HepG2 (cell line): Measurements from ENCODE around the gene VAPB.

Experiments used
- BRD4 ChIP-seq: sonication (generic); formaldehyde crosslinking; IDR thresholded peaks from 2 replicates; pipeline ENCODE4 v1.4.0; 2020; ENCODE audit warnings: missing genetic modification reagents
- ISX ChIP-seq: sonication (generic); formaldehyde crosslinking; conservative IDR thresholded peaks from 2 replicates; pipeline ENCODE4 v1.5.0; 2020; ENCODE audit warnings: missing genetic modification reagents
- NONO ChIP-seq, 2 experiments: fragments of 450-650 bp in 1 of 2; sonication (generic) in 1 of 2; formaldehyde crosslinking in 1 of 2; IDR thresholded peaks in 1 of 2; conservative IDR thresholded peaks in 1 of 2; 2 replicates each; pipeline versions ENCODE4 v1.6.1 to v1.8.0; 2017 to 2022; ENCODE audit warnings: mild to moderate bottlenecking in 1 of 2, missing genetic modification reagents in 1 of 2, moderate library complexity in 1 of 2
- PCBP2 ChIP-seq: fragments of 200-400 bp; formaldehyde crosslinking; optimal IDR thresholded peaks from 2 replicates; pipeline ENCODE3; 2018; ENCODE audit warnings: low read length, low read depth; ENCODE audit not compliant: poor library complexity, severe bottlenecking
- ZNF569 ChIP-seq: sonication (generic); formaldehyde crosslinking; IDR thresholded peaks from 2 replicates; pipeline ENCODE4 v1.5.0; 2020; ENCODE audit warnings: mild to moderate bottlenecking, missing genetic modification reagents, moderate library complexity, borderline replicate concordance

- TF ChIP-seq NONO (IDR thresholded peaks at IDR 0.05) (no peak), NONO (CRISPR knock-in tag; conservative IDR thresholded peaks at IDR 0.05) (no peak), ISX (CRISPR knock-in tag) (no peak), BRD4 (CRISPR knock-in tag) (no peak), PCBP2 (no peak), ZNF569 (CRISPR knock-in tag) (no peak)
Observed at GRCh38 chr20:58362970-58363369, 26.1 kb upstream of the VAPB start.
